Pancreas (tissue), 10 donors: ENCODE results near the gene SEC31A. TPM values are rescaled to one million over a fixed set of nuclear protein-coding genes. Genes with fewer than 3 reads are reported as not detected.
"Not testable (repeated sequence)": the region's sequence is repeated elsewhere in the genome, so short reads cannot be mapped to it uniquely, and the experiment has no call there.

Source experiments
- ATAC-seq, 4 donors: fragments of 200-7000 bp; cut with Tn5 transposase; one replicate each; pipeline versions ENCODE4 v1.8.0 to v1.9.1; 2020; ENCODE audit warnings: mild to moderate bottlenecking in 4 of 4, moderate library complexity in 4 of 4
- DNase-seq, 6 donors: peaks; one replicate each; pipeline ENCODE4 v3.0.0-alpha.2; 2020
- FAIRE-seq: peaks from 2 replicates; lab custom pipeline; 2012; peaks lifted over from hg19 to GRCh38; lab: Jason Lieb, UNC
- H3K27ac ChIP-seq, 4 donors: fragments of 200-600 bp; sonication (generic); 1 replicate in 3 of 4; 2 replicates in 1 of 4; pipeline versions ENCODE4 v1.5.0 to v1.8.0; 2020
- H3K27me3 ChIP-seq, 4 donors: fragments of 200-600 bp; one replicate each; pipeline ENCODE4 v1.8.0; 2021
- H3K36me3 ChIP-seq, 3 donors: fragments of 200-600 bp; sonication (generic) in 1 of 3; one replicate each; pipeline versions ENCODE4 v1.5.0 to v1.8.0; 2020 to 2021
- H3K4me1 ChIP-seq, 3 donors: fragments of 200-600 bp; one replicate each; pipeline ENCODE4 v1.8.0; 2021
- H3K4me3 ChIP-seq, 4 donors: fragments of 200-600 bp; sonication (generic) in 2 of 4; one replicate each; pipeline versions ENCODE4 v1.5.0 to v1.8.0; 2020 to 2021
- H3K9me3 ChIP-seq, 4 donors: fragments of 200-600 bp; one replicate each; pipeline ENCODE4 v1.8.0; 2021
- CTCF ChIP-seq, 4 donors: fragments of 200-600 bp; sonication (generic) in 3 of 4; IDR thresholded peaks; one replicate each; pipeline versions ENCODE4 v1.5.0 to v1.8.0; 2021; ENCODE audit warnings: antibody characterized with exemption in 4 of 4
- WGBS, 2 donors: extraction: QIAGEN DNeasy Blood & Tissue Kit; methylation state at CpG; one replicate each; pipeline ENCODE4 v1.1.7; 2013; 5-methylcytosine and 5-hydroxymethylcytosine counted together
- intact Hi-C, 3 donors: fragments of 100-400 bp; cut with DNase I; formaldehyde crosslinking; loops; one replicate each; pipeline versions ENCODE4 v1.11.1 to v1.14.2; 2022
- polyA plus RNA-seq, 2 donors: library from polyadenylated mRNA; stranded (reverse); fragments of 200-250 nt; gene quantifications; one replicate each; pipeline ENCODE4 v1.2.3, GENCODE V29; 2013
- total RNA-seq, 6 donors: library from RNA; stranded (reverse); fragmentation: NEBNext Ultra II Directional in 4 of 6; extraction: Animal tissue kit (Norgen Biotek cat#: 25700) in 4 of 6; gene quantifications; one replicate each; pipeline versions ENCODE4 v1.2.1 to v1.2.4, GENCODE V29; 2021 to 2023
- donor health status: healthy with polysubstance abuse.
- donor health status: DM: no; HTN: no; CAD: no; lungs with moderate emphysema.
- donor health status: DM: no; HTN: no; CAD: no.
- donor health status: control.
- donor health status: control.
- donor health status: Bipolar disorder and iron deficiency.
- donor health status: DM: yes; HTN: yes; CAD: no.
- donor health status: DM: no; HTN: no; CAD: no.
- donor health status: DM: no; HTN: no; CAD: no.
- donor health status: DM: yes; HTN: yes; CAD: no.

SEC31A gene
- total and polyA plus RNA-seq, 8 donors: 123 to 205 (median 169) TPM

GRCh38 chr4:82833696-82834313, 57.1 kb downstream of the SEC31A start:
- H3K27me3 ChIP-seq: no peaks in the 10 kb centered on the region
- peak overlapping the region in 1 of 4 donors; percentile 29 for H3K27ac ChIP-seq
- H3K9me3 ChIP-seq: no peaks in the 10 kb centered on the region
- no peak for TF ChIP-seq CTCF (IDR thresholded peaks at IDR 0.05)
- DNase-seq (no peak), FAIRE-seq (peak; percentile 41), ATAC-seq (peak; percentile 78 to 90 (median 88))
- no peaks in the 10 kb centered on the region for H3K4me1 ChIP-seq
- intact Hi-C loops: loop anchor here in 1 of 3 donors (10.0 kb wide), 1 partner anchor 51 kb away; no protein-coding TSS in a partner anchor
- WGBS, 2 donors: 58 to 69% methylated on average over 1 of the region's 1 CpG
- H3K4me3 ChIP-seq: no peak overlapping the region
- H3K36me3 ChIP-seq: peaks cover 0 to 33% (median 16%) of the 10 kb centered on the region in 3 donors

- FAIRE-seq, H3K4me3 ChIP-seq, ATAC-seq, H3K27ac ChIP-seq, H3K27me3 ChIP-seq, DNase-seq, H3K9me3 ChIP-seq, H3K4me1 ChIP-seq: not testable (repeated sequence)
- 60 to 66% methylated on average over 4 of the region's 4 CpGs for WGBS, 2 donors
- H3K36me3 ChIP-seq: peaks cover 0 to 29% (median 18%) of the 10 kb centered on the region in 3 donors
- intact Hi-C loops: loop anchor here in 1 of 3 donors (10.0 kb wide), 1 partner anchor 52 kb away; no protein-coding TSS in a partner anchor
Observed at GRCh38 chr4:82833060-82833459, 57.9 kb downstream of the SEC31A start.

GRCh38 chr4:82825425-82825824, 65.5 kb downstream of the SEC31A start:
- no peak for DNase-seq
- 78 to 84% methylated on average over 3 of the region's 3 CpGs for WGBS, 2 donors
- no peak overlapping the region for H3K4me3 ChIP-seq
- H3K36me3 ChIP-seq: peaks cover 7 to 79% (median 59%) of the 10 kb centered on the region in 3 donors
- ATAC-seq: no peak
- H3K4me1 ChIP-seq: no peaks in the 10 kb centered on the region
- no peak for TF ChIP-seq CTCF (IDR thresholded peaks at IDR 0.05)
- no peaks in the 10 kb centered on the region for H3K27me3 ChIP-seq
- no peak overlapping the region for H3K27ac ChIP-seq
- H3K9me3 ChIP-seq: no peaks in the 10 kb centered on the region
- intact Hi-C loops: no loop called here
- no peak for FAIRE-seq

- no peak overlapping the region for H3K4me3 ChIP-seq
- ATAC-seq (no peak), DNase-seq (no peak), FAIRE-seq (no peak)
- no peaks in the 10 kb centered on the region for H3K27me3 ChIP-seq
- peaks cover 7 to 96% (median 78%) of the 10 kb centered on the region in 3 donors for H3K36me3 ChIP-seq
- no peaks in the 10 kb centered on the region for H3K9me3 ChIP-seq
- WGBS, 2 donors: 91 to 96% methylated on average over 5 of the region's 5 CpGs
- no peak overlapping the region for H3K27ac ChIP-seq
- intact Hi-C loops: no loop called here
- H3K4me1 ChIP-seq: no peaks in the 10 kb centered on the region
- TF ChIP-seq CTCF (IDR thresholded peaks at IDR 0.05): no peak
Observed at GRCh38 chr4:82823062-82823461, 67.9 kb downstream of the SEC31A start.

GRCh38 chr4:82820689-82821088, 70.3 kb downstream of the SEC31A start:
- Histone ChIP-seq H3K4me1 (no peaks in the 10 kb centered on the region), H3K9me3 (no peaks in the 10 kb centered on the region), H3K4me3 (no peak overlapping the region), H3K36me3 (peaks cover 12 to 85% (median 64%) of the 10 kb centered on the region in 3 donors), H3K27ac (no peak overlapping the region), H3K27me3 (no peaks in the 10 kb centered on the region)
- no peak for FAIRE-seq
- WGBS, 2 donors: 36 to 39% methylated on average over 2 of the region's 2 CpGs
- DNase-seq: no peak
- ATAC-seq: no peak
- TF ChIP-seq CTCF (IDR thresholded peaks at IDR 0.05): no peak
- intact Hi-C loops: no loop called here
